Upper lobe of right lung (tissue), 1 donor: ENCODE results near the gene QPRT. TPM values are rescaled to one million over a fixed set of nuclear protein-coding genes. Genes with fewer than 3 reads are reported as not detected.
A peak's percentile ranks its signal among the peaks of the same experiment; 100 is the strongest.

Experiments
- ATAC-seq: fragments of 200-7000 bp; cut with Tn5 transposase; one replicate; pipeline ENCODE4 v1.9.1; 2020; ENCODE audit warnings: mild to moderate bottlenecking, moderate library complexity
- DNase-seq: peaks from one replicate; pipeline ENCODE4 v3.0.0-alpha.2; 2020
- H3K27ac ChIP-seq: fragments of 200-600 bp; one replicate; pipeline ENCODE4 v1.8.0; 2022
- H3K27me3 ChIP-seq: fragments of 200-600 bp; one replicate; pipeline ENCODE4 v1.8.0; 2022; ENCODE audit warnings: mild to moderate bottlenecking
- H3K36me3 ChIP-seq: fragments of 200-600 bp; one replicate; pipeline ENCODE4 v1.8.0; 2022
- H3K4me1 ChIP-seq: fragments of 200-600 bp; one replicate; pipeline ENCODE4 v1.8.0; 2022
- H3K4me3 ChIP-seq: fragments of 200-600 bp; one replicate; pipeline ENCODE4 v1.8.0; 2022; ENCODE audit warnings: mild to moderate bottlenecking
- H3K9me3 ChIP-seq: fragments of 200-600 bp; one replicate; pipeline ENCODE4 v1.8.0; 2022
- CTCF ChIP-seq: fragments of 200-600 bp; IDR thresholded peaks from one replicate; pipeline ENCODE4 v1.8.0; 2022; ENCODE audit warnings: antibody characterized with exemption
- intact Hi-C: fragments of 100-400 bp; cut with DNase I; formaldehyde crosslinking; loops from one replicate; pipeline ENCODE4 v1.11.0; 2022
- total RNA-seq: library from RNA; stranded (reverse); fragmentation: NEBNext Ultra II Directional; extraction: Animal tissue kit (Norgen Biotek cat#: 25700); gene quantifications from one replicate; pipeline ENCODE4 v1.2.1, GENCODE V29; 2021
- donor health status: DM: no; HTN: yes; CAD: no; lungs with severe emphysema.

Gene QPRT
- total RNA-seq, 1 donor from 2014 or later, result 15.0 TPM

DNA sequence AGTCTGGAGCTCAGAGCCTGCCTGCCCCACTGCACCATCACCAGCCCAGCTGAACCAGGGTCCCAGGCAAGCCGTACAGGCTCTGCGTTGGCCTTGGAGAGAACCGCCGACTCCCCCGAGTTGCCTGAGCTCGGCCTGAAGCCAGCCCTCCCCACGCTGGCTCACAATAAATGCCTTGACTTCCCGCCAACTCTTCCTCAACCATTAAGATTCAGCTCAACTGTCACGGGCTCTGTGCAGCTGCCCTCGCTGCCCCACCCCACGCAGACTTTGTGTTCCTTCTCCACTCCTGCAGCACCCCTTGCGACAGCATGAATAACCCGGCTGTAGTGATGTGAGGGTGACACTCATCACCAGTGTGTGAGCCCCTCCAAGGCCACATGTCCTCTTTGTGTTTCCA, 4.8 kb upstream of the QPRT start:
- peak; percentile 73 for DNase-seq
- ATAC-seq, result peak; percentile 79
- H3K27me3 ChIP-seq, result no peaks in the 10 kb centered on the region
- intact Hi-C loops, result no loop called here
- TF ChIP-seq CTCF, result no peak
- no peak overlapping the region for H3K27ac ChIP-seq
- no peaks in the 10 kb centered on the region for H3K9me3 ChIP-seq
- no peaks in the 10 kb centered on the region for H3K4me1 ChIP-seq
- no peaks in the 10 kb centered on the region for H3K36me3 ChIP-seq
- H3K4me3 ChIP-seq, result no peak overlapping the region

GRCh38 chr16:29675811-29676643, 3.0 kb upstream of the QPRT start:
- no peak overlapping the region for H3K4me3 ChIP-seq
- H3K36me3 ChIP-seq, result no peaks in the 10 kb centered on the region
- intact Hi-C loops, result no loop called here
- H3K9me3 ChIP-seq, result no peaks in the 10 kb centered on the region
- DNase-seq, result no peak
- no peaks in the 10 kb centered on the region for H3K4me1 ChIP-seq
- no peaks in the 10 kb centered on the region for H3K27me3 ChIP-seq
- H3K27ac ChIP-seq, result no peak overlapping the region
- ATAC-seq, result peak; percentile 74
- TF ChIP-seq CTCF, result no peak

DNA sequence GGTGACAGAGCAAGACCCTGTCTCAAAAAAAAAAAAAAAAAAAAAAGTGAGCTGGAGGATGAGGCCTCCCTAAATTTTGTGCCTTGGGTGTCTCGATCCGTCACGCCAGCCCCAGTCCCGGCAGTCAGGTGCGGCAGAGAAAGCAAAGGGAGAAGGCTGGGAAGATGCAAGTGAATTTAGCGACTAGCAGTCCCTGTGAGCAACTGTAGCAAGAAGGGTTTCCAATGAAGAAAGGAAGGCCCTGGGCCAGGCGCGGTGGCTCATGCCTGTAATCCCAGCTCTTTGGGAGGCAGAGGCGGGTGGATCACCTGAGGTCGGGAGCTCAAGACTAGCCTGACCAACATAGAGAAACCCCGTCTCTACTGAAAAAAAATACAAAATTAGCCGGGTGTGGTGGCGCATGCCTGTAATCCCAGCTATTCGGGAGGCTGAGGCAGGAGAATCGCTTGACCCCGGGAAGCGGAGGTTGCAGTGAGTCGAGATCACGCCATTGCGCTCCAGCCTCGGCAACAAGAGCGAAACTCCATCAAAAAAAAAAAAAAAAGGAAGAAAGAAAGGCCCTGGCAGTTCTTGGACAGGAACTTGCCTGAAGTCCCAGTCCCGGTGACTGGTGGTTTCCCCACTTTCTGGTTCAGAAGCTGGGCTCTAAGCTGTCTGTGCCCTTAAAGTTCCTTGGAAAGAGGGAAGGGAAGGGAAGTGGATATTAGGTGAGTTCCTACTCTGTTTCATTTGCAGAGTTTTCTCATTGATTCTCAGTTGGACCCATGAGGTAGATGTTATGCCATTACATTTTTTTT, 1.8 kb upstream of the QPRT start:
- Histone ChIP-seq H3K9me3 (no peaks in the 10 kb centered on the region), H3K27ac (no peak overlapping the region), H3K27me3 (no peaks in the 10 kb centered on the region), H3K4me3 (no peak overlapping the region), H3K36me3 (no peaks in the 10 kb centered on the region), H3K4me1 (no peaks in the 10 kb centered on the region)
- no peak for TF ChIP-seq CTCF
- ATAC-seq, result peak; percentile 15
- DNase-seq, result no peak
- intact Hi-C loops, result no loop called here

DNA sequence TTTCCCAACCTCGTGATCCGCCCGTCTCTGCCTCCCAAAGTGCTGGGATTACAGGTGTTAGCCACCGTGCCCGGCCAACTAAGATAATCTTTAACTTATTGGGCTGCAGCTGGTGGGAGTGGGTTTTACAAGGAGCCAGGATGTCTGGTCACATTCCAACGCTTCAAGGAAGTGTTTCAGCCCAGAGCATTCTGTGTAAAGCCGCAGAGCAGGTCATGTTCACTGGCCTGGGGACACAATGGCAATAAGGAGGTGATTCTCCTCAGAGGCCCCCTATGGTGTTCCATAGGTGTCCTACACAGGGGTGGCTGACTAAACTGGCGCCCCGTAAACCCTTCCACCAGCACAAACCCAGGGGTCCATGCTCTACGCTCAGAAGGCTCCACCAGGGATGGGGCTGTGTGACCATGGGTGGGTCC, 1.2 kb downstream of the QPRT start:
- no peak for DNase-seq
- intact Hi-C loops, result no loop called here
- H3K4me3 ChIP-seq, result peak overlapping the region; percentile 45
- H3K27ac ChIP-seq, result no peak overlapping the region
- no peaks in the 10 kb centered on the region for H3K9me3 ChIP-seq
- H3K27me3 ChIP-seq, result no peaks in the 10 kb centered on the region
- no peak for ATAC-seq
- TF ChIP-seq CTCF, result no peak
- H3K36me3 ChIP-seq, result no peaks in the 10 kb centered on the region
- H3K4me1 ChIP-seq, result no peaks in the 10 kb centered on the region

- H3K27me3 ChIP-seq, result no peaks in the 10 kb centered on the region
- intact Hi-C loops, result no loop called here
- no peaks in the 10 kb centered on the region for H3K36me3 ChIP-seq
- no peak for DNase-seq
- H3K4me1 ChIP-seq, result no peaks in the 10 kb centered on the region
- ATAC-seq, result no peak
- no peak overlapping the region for H3K27ac ChIP-seq
- no peak for TF ChIP-seq CTCF
- no peak overlapping the region for H3K4me3 ChIP-seq
- no peaks in the 10 kb centered on the region for H3K9me3 ChIP-seq
Measured at GRCh38 chr16:29683543-29684090, 4.6 kb downstream of the QPRT start.
